PC-9 (cell line): Measurements from ENCODE around the gene CEL.

Source experiments
- EZH2 ChIP-seq: fragments of 200-600 bp; sonication (generic); IDR thresholded peaks from 2 replicates; pipeline ENCODE4 v1.8.0; 2017; ENCODE audit warnings: antibody characterized with exemption, low read depth
- TF ChIP-seq, protein P1 (sequence below): fragments of 200-600 bp; sonication (generic); conservative IDR thresholded peaks from 2 replicates; pipeline ENCODE4 v1.6.1; 2017; ENCODE audit warnings: mixed run types, antibody characterized with exemption, mild to moderate bottlenecking, moderate library complexity

GRCh38 chr9:133063500-133064231 is 1.9 kb downstream of the CEL start:
- TF ChIP-seq, protein P1, sequence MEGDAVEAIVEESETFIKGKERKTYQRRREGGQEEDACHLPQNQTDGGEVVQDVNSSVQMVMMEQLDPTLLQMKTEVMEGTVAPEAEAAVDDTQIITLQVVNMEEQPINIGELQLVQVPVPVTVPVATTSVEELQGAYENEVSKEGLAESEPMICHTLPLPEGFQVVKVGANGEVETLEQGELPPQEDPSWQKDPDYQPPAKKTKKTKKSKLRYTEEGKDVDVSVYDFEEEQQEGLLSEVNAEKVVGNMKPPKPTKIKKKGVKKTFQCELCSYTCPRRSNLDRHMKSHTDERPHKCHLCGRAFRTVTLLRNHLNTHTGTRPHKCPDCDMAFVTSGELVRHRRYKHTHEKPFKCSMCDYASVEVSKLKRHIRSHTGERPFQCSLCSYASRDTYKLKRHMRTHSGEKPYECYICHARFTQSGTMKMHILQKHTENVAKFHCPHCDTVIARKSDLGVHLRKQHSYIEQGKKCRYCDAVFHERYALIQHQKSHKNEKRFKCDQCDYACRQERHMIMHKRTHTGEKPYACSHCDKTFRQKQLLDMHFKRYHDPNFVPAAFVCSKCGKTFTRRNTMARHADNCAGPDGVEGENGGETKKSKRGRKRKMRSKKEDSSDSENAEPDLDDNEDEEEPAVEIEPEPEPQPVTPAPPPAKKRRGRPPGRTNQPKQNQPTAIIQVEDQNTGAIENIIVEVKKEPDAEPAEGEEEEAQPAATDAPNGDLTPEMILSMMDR: no peak
- no peak for TF ChIP-seq EZH2
